ENCODE measurements around the gene COMMD1. TPM values are rescaled to one million over a fixed set of nuclear protein-coding genes. Genes with fewer than 3 reads are reported as not detected.
"Not testable (repeated sequence)": the region's sequence is repeated elsewhere in the genome, so short reads cannot be mapped to it uniquely, and the experiment has no call there.

The COMMD1 gene
- total RNA-seq, 4 donors from 2014 or later = 51.8 to 78.6 (median 58.3) TPM

DNA sequence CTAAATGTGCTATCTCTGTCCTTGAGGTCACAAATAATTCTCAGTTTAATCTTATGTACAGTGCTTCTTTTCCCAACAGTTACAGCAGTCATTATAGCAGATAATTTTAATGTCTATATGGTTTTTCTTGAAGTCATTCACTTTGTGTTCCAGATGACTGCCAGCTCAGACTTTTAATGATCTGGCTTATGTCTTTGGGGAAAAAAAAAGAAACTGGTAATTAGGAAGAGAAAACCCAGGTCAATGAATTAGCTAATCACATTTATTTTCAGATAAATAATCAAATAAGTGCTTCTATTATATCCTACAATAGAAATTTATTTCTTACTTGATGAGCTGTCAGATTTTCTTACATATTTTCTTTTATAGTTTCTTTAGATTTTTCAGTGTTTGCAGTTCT, 96.0 kb downstream of the COMMD1 start:
- Histone ChIP-seq H3K27me3 (no peaks in the 10 kb centered on the region), H3K4me3 (no peak overlapping the region), H3K36me3 (peaks cover 0 to 8% of the 10 kb centered on the region in 2 donors), H3K4me1 (peaks cover under 1 to 6% of the 10 kb centered on the region in 2 donors), H3K27ac (no peak overlapping the region), H3K9me3 (no peaks in the 10 kb centered on the region)
- TF ChIP-seq POLR2A (IDR thresholded peaks at IDR 0.05) = no peak
- TF ChIP-seq, protein P1, sequence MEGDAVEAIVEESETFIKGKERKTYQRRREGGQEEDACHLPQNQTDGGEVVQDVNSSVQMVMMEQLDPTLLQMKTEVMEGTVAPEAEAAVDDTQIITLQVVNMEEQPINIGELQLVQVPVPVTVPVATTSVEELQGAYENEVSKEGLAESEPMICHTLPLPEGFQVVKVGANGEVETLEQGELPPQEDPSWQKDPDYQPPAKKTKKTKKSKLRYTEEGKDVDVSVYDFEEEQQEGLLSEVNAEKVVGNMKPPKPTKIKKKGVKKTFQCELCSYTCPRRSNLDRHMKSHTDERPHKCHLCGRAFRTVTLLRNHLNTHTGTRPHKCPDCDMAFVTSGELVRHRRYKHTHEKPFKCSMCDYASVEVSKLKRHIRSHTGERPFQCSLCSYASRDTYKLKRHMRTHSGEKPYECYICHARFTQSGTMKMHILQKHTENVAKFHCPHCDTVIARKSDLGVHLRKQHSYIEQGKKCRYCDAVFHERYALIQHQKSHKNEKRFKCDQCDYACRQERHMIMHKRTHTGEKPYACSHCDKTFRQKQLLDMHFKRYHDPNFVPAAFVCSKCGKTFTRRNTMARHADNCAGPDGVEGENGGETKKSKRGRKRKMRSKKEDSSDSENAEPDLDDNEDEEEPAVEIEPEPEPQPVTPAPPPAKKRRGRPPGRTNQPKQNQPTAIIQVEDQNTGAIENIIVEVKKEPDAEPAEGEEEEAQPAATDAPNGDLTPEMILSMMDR (IDR thresholded peaks at IDR 0.05 in 4 of 5, conservative IDR thresholded peaks at IDR 0.05 in 1 of 5) = no peak
- in situ Hi-C loops (cut with MboI; ENCODE audit: low sequenced_read_pairs in 4 of 4) (no loop called here), intact Hi-C loops (cut with DNase I; ENCODE audit: low total_unique reads) (no loop called here)
- DNase-seq = no peak
- ATAC-seq = no peak

DNA sequence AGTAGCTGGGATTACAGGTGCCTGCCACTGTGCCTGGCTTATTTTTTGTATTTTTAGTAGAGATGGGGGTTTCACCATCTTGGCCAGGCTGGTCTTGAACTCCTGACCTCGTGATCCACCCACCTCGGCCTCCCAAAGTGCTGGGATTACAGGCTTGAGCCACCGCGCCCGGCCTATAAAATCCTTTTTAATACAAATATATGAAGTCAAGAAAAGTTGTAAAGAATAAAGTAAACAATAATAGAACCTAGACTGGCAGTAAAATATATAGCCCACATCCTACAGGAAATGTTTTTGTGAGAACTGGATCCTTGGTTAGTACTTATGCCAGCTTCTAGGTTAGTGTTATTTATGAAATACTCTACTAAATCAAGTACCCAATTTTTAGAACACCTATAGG, 99.0 kb downstream of the COMMD1 start:
- H3K4me3 ChIP-seq; DNase-seq; in situ Hi-C loops (cut with MboI; ENCODE audit: low sequenced_read_pairs in 4 of 4); ATAC-seq; H3K27ac ChIP-seq; H3K36me3 ChIP-seq; H3K4me1 ChIP-seq; intact Hi-C loops (cut with DNase I; ENCODE audit: low total_unique reads); H3K27me3 ChIP-seq; H3K9me3 ChIP-seq: not testable (repeated sequence)

DNA sequence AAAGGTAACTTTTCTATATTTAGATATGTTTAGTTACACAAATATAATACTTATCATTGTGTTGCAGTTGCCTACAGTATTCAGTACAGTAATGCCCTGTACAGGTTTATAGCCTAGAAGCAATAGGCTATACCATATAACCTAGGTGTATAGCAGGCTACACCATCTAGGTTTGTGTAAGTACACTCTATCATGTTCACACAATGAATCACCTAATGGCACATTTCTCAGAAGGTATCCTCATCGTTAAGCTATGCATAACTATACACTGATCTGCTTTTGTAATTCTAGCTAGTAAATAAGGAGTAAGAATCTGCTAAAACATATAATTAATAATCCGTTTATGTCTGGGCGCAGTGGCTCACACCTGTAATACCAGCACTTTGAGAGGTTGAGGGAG, 102.1 kb downstream of the COMMD1 start:
- H3K27me3 ChIP-seq = no peaks in the 10 kb centered on the region
- H3K9me3 ChIP-seq = no peaks in the 10 kb centered on the region
- ATAC-seq (no peak), DNase-seq (no peak)
- H3K4me3 ChIP-seq = no peak overlapping the region
- H3K36me3 ChIP-seq = no peaks in the 10 kb centered on the region
- TF ChIP-seq, protein P1 (IDR thresholded peaks at IDR 0.05 in 4 of 5, conservative IDR thresholded peaks at IDR 0.05 in 1 of 5) = no peak
- TF ChIP-seq POLR2A (IDR thresholded peaks at IDR 0.05) = no peak
- peaks cover 6 to 7% of the 10 kb centered on the region in 2 donors for H3K4me1 ChIP-seq
- H3K27ac ChIP-seq = no peak overlapping the region
- in situ Hi-C loops (cut with MboI; ENCODE audit: low sequenced_read_pairs in 4 of 4) (no loop called here), intact Hi-C loops (cut with DNase I; ENCODE audit: low total_unique reads) (no loop called here)

DNA sequence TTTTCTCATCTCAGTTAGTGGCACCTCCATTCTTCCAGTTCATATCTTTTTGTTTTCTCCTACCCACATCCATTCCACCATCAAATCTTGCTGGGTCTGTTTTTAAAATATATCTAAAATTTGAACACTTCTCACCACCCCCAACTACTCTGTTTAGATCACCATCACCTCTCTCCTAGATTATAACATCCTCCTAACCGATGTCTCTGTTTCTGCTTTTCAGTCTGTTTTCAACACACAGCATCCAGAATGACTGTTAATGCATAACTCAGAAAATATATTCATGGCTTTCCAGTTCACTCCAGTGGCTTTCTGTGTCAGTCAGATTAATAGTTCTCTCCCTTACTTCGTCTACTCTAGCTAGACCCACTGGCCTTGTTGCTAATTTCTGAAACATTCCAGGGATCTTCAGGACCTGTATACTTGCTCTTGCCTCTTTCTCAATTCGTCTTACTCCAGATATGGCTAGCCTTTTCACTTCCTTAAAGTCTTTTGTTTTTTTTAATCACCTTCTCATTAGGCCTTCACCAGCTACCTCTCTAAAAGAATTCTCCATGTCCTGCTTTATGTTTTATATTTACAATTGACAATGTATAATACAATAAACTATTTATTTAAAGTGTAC, 105.3 kb downstream of the COMMD1 start:
- no peaks in the 10 kb centered on the region for H3K36me3 ChIP-seq
- DNase-seq = no peak
- H3K27ac ChIP-seq = no peak overlapping the region
- no peak for TF ChIP-seq POLR2A (IDR thresholded peaks at IDR 0.05)
- TF ChIP-seq, protein P1 (IDR thresholded peaks at IDR 0.05 in 4 of 5, conservative IDR thresholded peaks at IDR 0.05 in 1 of 5) = no peak
- no peaks in the 10 kb centered on the region for H3K9me3 ChIP-seq
- H3K4me3 ChIP-seq = no peak overlapping the region
- H3K27me3 ChIP-seq = no peaks in the 10 kb centered on the region
- ATAC-seq = no peak
- H3K4me1 ChIP-seq = peaks cover 11 to 12% of the 10 kb centered on the region in 2 donors
- in situ Hi-C loops (cut with MboI; ENCODE audit: low sequenced_read_pairs in 4 of 4) = no loop called here
- intact Hi-C loops (cut with DNase I; ENCODE audit: low total_unique reads) = loop anchor here (10.0 kb wide), 1 partner anchor 184 kb away; the partner anchor contains the start of gene B3GNT2

DNA sequence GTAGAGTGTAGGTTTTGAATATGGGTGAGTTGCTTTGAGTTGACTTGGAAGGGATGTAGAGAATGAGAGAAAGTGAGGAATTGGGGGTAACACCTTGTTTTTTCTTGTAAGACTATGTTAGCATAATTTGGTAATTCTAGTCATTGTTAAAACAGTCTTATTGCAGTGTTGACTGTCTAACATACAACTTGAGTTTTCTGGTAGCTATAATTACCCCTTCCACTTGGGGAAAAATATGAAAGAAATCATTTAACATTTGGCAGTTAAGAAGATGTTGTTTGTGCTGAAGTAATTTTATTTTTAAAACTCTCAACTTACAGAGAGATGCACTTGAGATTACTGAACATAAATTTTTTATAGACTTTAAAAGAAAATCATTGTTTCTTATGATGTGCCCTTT, 108.2 kb downstream of the COMMD1 start:
- Histone ChIP-seq H3K36me3 (no peaks in the 10 kb centered on the region), H3K9me3 (no peaks in the 10 kb centered on the region), H3K4me1 (peaks cover 5 to 9% of the 10 kb centered on the region in 2 donors), H3K27me3 (no peaks in the 10 kb centered on the region), H3K4me3 (no peak overlapping the region), H3K27ac (peak overlapping the region in 1 of 4 donors; percentile 37)
- in situ Hi-C loops (cut with MboI; ENCODE audit: low sequenced_read_pairs in 4 of 4) (no loop called here), intact Hi-C loops (cut with DNase I; ENCODE audit: low total_unique reads) (loop anchor here (10.0 kb wide), 1 partner anchor 181 kb away; the partner anchor contains the start of gene B3GNT2)
- TF ChIP-seq, protein P1 (IDR thresholded peaks at IDR 0.05 in 4 of 5, conservative IDR thresholded peaks at IDR 0.05 in 1 of 5) = no peak
- TF ChIP-seq POLR2A (IDR thresholded peaks at IDR 0.05) = no peak
- no peak for DNase-seq
- ATAC-seq = no peak

All from gastrocnemius medialis (tissue), 4 donors.